Vagina (tissue), 2 donors: ENCODE data around the gene PDE11A. TPM values are rescaled to one million over a fixed set of nuclear protein-coding genes. Genes with fewer than 3 reads are reported as not detected.
A peak's percentile ranks its signal among the peaks of the same experiment; 100 is the strongest.

Experiments used
- DNase-seq, 2 donors: peaks; one replicate each; pipeline ENCODE4 v3.0.0-alpha.2; 2017; ENCODE audit errors: extremely low spot score in 2 of 2
- H3K27ac ChIP-seq: fragments of 200-600 bp; sonication (generic); one replicate; pipeline ENCODE4 v1.5.1; 2019
- H3K27me3 ChIP-seq: fragments of 200-600 bp; sonication (generic); one replicate; pipeline ENCODE4 v1.5.1; 2019
- H3K36me3 ChIP-seq, 2 donors: fragments of 200-600 bp; sonication (generic); one replicate each; pipeline ENCODE4 v1.5.1; 2017 to 2019
- H3K4me1 ChIP-seq: fragments of 200-600 bp; sonication (generic); one replicate; pipeline ENCODE4 v1.5.1; 2019
- H3K4me3 ChIP-seq, 2 donors: fragments of 200-600 bp; sonication (generic); 1 replicate in 1 of 2; 2 replicates in 1 of 2; pipeline ENCODE4 v1.5.1; 2016 to 2019
- H3K9me3 ChIP-seq: fragments of 200-600 bp; sonication (generic); one replicate; pipeline ENCODE4 v1.5.1; 2019
- CTCF ChIP-seq, 3 experiments: fragments of 450-650 bp in 2 of 3; fragments of 200-600 bp in 1 of 3; sonication (generic) in 1 of 3; IDR thresholded peaks; one replicate each; pipeline ENCODE4 v1.5.1; 2017 to 2019; ENCODE audit warnings: antibody characterized with exemption in 3 of 3, mild to moderate bottlenecking in 2 of 3, moderate library complexity in 2 of 3
- POLR2A ChIP-seq, 2 donors: fragments of 450-650 bp; IDR thresholded peaks; one replicate each; pipeline ENCODE4 v1.6.1; 2017; ENCODE audit warnings: antibody characterized with exemption in 2 of 2, mild to moderate bottlenecking in 2 of 2, moderate library complexity in 2 of 2
- POLR2AphosphoS5 ChIP-seq, 2 donors: sonication (generic); formaldehyde crosslinking; IDR thresholded peaks; one replicate each; pipeline ENCODE4 v1.9.0; 2017; ENCODE audit warnings: antibody characterized with exemption in 2 of 2, mild to moderate bottlenecking in 2 of 2, low read depth in 1 of 2; ENCODE audit not compliant: insufficient read depth in 1 of 2
- intact Hi-C: fragments of 100-400 bp; cut with DNase I; formaldehyde crosslinking; loops from one replicate; pipeline ENCODE4 v1.15.1; 2023
- total RNA-seq: library from RNA; depleted of rRNA; stranded (reverse); fragments of >200 nt; gene quantifications from one replicate; pipeline ENCODE4 v1.2.3, GENCODE V29; 2016

PDE11A gene
- total RNA-seq, 1 donor from 2014 or later = 0.25 TPM

- H3K4me1 ChIP-seq = no peaks in the 10 kb centered on the region
- H3K36me3 ChIP-seq = no peaks in the 10 kb centered on the region
- DNase-seq = no peak
- H3K4me3 ChIP-seq = no peak overlapping the region
- intact Hi-C loops = no loop called here
- H3K9me3 ChIP-seq = no peaks in the 10 kb centered on the region
- TF ChIP-seq POLR2A (IDR thresholded peaks at IDR 0.05) = no peak
- no peak for TF ChIP-seq POLR2AphosphoS5 (IDR thresholded peaks at IDR 0.05; ENCODE audit: insufficient read depth in 1 of 2, low read depth in 1 of 2)
- no peak for TF ChIP-seq CTCF (IDR thresholded peaks at IDR 0.05)
- no peaks in the 10 kb centered on the region for H3K27me3 ChIP-seq
- no peak overlapping the region for H3K27ac ChIP-seq
These were observed 79.6 kb downstream of the PDE11A start for GRCh38 chr2:177992992-177993391.

- Histone ChIP-seq H3K4me1 (no peaks in the 10 kb centered on the region), H3K27me3 (no peaks in the 10 kb centered on the region), H3K27ac (no peak overlapping the region), H3K9me3 (no peaks in the 10 kb centered on the region), H3K4me3 (no peak overlapping the region), H3K36me3 (no peaks in the 10 kb centered on the region)
- TF ChIP-seq POLR2AphosphoS5 (IDR thresholded peaks at IDR 0.05; ENCODE audit: insufficient read depth in 1 of 2, low read depth in 1 of 2) (no peak), CTCF (IDR thresholded peaks at IDR 0.05) (no peak), POLR2A (IDR thresholded peaks at IDR 0.05) (no peak)
- intact Hi-C loops = no loop called here
- no peak for DNase-seq
These were observed 83.3 kb downstream of the PDE11A start for GRCh38 chr2:177989029-177989885.

- Histone ChIP-seq H3K27ac (no peak overlapping the region), H3K4me1 (no peaks in the 10 kb centered on the region), H3K36me3 (no peaks in the 10 kb centered on the region), H3K9me3 (no peaks in the 10 kb centered on the region), H3K4me3 (no peak overlapping the region), H3K27me3 (no peaks in the 10 kb centered on the region)
- intact Hi-C loops = no loop called here
- no peak for DNase-seq
- no peak for TF ChIP-seq CTCF (IDR thresholded peaks at IDR 0.05)
- no peak for TF ChIP-seq POLR2A (IDR thresholded peaks at IDR 0.05)
- no peak for TF ChIP-seq POLR2AphosphoS5 (IDR thresholded peaks at IDR 0.05; ENCODE audit: insufficient read depth in 1 of 2, low read depth in 1 of 2)
These were observed 87.8 kb downstream of the PDE11A start for GRCh38 chr2:177984749-177985148.

- intact Hi-C loops = no loop called here
- DNase-seq = no peak
- Histone ChIP-seq H3K4me3 (no peak overlapping the region), H3K27ac (no peak overlapping the region), H3K9me3 (no peaks in the 10 kb centered on the region), H3K36me3 (no peaks in the 10 kb centered on the region), H3K27me3 (no peaks in the 10 kb centered on the region), H3K4me1 (no peaks in the 10 kb centered on the region)
- TF ChIP-seq POLR2A (IDR thresholded peaks at IDR 0.05) (no peak), POLR2AphosphoS5 (IDR thresholded peaks at IDR 0.05; ENCODE audit: insufficient read depth in 1 of 2, low read depth in 1 of 2) (no peak), CTCF (IDR thresholded peaks at IDR 0.05) (peak in 1 of 3 experiments; percentile 18)
These were observed 89.3 kb downstream of the PDE11A start for GRCh38 chr2:177983183-177983788.

GRCh38 chr2:177972782-177973181 lies 99.8 kb downstream of the PDE11A start:
- H3K36me3 ChIP-seq = no peaks in the 10 kb centered on the region
- H3K4me1 ChIP-seq = no peaks in the 10 kb centered on the region
- no peaks in the 10 kb centered on the region for H3K27me3 ChIP-seq
- DNase-seq = no peak
- no peak overlapping the region for H3K4me3 ChIP-seq
- no peaks in the 10 kb centered on the region for H3K9me3 ChIP-seq
- no peak overlapping the region for H3K27ac ChIP-seq
- intact Hi-C loops = no loop called here
- TF ChIP-seq CTCF (IDR thresholded peaks at IDR 0.05) (no peak), POLR2A (IDR thresholded peaks at IDR 0.05) (no peak), POLR2AphosphoS5 (IDR thresholded peaks at IDR 0.05; ENCODE audit: insufficient read depth in 1 of 2, low read depth in 1 of 2) (no peak)
